Osteocyte (in vitro differentiated cells): ENCODE data around the gene APOL1. TPM values are rescaled to one million over a fixed set of nuclear protein-coding genes. Genes with fewer than 3 reads are reported as not detected.
A peak's percentile ranks its signal among the peaks of the same experiment; 100 is the strongest.

Experiments
- DNase-seq: peaks from one replicate; pipeline ENCODE4 v3.0.0; 2021; ENCODE audit warnings: mixed read lengths; ENCODE audit not compliant: unreplicated experiment; ENCODE audit errors: extremely low spot score
- H3K27ac Mint-ChIP-seq: one replicate; pipeline ENCODE4 v1.8.0; 2021; ENCODE audit warnings: mild to moderate bottlenecking, mixed read lengths; ENCODE audit not compliant: unreplicated experiment
- H3K27me3 Mint-ChIP-seq: one replicate; pipeline ENCODE4 v1.8.0; 2021; ENCODE audit warnings: mixed read lengths; ENCODE audit not compliant: unreplicated experiment
- H3K36me3 Mint-ChIP-seq: one replicate; pipeline ENCODE4 v1.8.0; 2021; ENCODE audit warnings: mixed read lengths; ENCODE audit not compliant: unreplicated experiment
- H3K4me1 Mint-ChIP-seq: one replicate; pipeline ENCODE4 v1.8.0; 2021; ENCODE audit warnings: mixed read lengths; ENCODE audit not compliant: unreplicated experiment
- H3K4me3 Mint-ChIP-seq: one replicate; pipeline ENCODE4 v1.8.0; 2021; ENCODE audit warnings: mild to moderate bottlenecking, moderate library complexity, mixed read lengths; ENCODE audit not compliant: unreplicated experiment
- H3K9me3 Mint-ChIP-seq: one replicate; pipeline ENCODE4 v1.8.0; 2021; ENCODE audit warnings: mixed read lengths; ENCODE audit not compliant: unreplicated experiment
- total RNA-seq: library from RNA; stranded (reverse); gene quantifications from 2 replicates; pipeline ENCODE4 v1.2.1, GENCODE V29; 2021
- TF ChIP-seq, protein P1 (sequence below): fragments of 200-600 bp; sonication (generic); IDR thresholded peaks from 2 replicates; pipeline ENCODE4 v1.5.0; 2021; ENCODE audit warnings: antibody characterized with exemption, mild to moderate bottlenecking, moderate library complexity

The APOL1 gene
- total RNA-seq, 1 donor from 2014 or later, result 16.2 TPM

DNA sequence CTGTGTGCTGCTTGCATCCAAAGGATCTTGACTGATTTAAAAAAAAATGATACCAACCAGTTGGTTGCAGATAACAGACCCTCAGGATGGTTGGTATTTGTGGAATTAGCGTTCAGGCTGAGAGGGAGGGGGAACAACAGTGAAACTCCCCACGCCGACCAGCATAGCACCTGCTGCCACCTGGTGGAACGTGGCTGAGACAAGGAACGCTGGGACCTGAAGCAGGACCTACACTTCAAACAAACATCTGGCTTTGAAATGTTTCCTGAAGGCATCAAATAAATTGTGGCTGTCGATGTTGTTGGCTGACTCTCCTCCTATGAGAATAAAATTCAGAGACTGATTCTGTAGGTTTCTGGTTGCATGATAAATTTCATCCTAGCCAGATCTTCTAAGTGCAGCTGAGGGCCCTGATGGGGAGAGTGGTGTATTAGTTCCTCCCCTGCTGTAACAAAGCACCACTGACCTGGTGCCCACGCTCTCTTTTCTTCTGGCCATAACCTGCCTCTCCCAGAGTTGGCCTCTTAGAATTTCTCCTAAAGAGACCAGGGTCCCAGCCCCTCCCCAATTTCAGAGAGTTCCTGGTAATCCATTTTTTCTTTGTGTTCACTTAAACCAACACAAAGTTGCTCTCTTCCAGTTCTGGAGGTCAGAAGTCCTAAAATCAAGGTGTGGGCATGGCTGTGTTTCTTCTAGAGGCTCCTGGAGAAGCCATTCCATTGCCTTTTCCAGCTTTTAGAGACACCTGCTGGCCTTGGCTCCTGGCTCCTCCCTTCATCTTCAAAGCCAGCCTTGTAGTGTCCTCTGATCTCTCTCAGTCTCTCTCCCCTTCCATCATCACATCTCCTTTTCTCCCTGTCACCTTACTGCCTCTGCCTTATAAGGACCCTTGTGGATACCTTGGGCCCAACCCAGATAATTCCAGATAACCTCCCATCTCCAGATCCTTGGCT is 30.9 kb upstream of the APOL1 start:
- Mint-ChIP-seq H3K27me3 (peaks cover 48% of the 10 kb centered on the region), H3K36me3 (peaks cover 7% of the 10 kb centered on the region), H3K4me3 (no peak overlapping the region), H3K9me3 (no peaks in the 10 kb centered on the region), H3K4me1 (peaks cover 5% of the 10 kb centered on the region), H3K27ac (no peak overlapping the region)
- DNase-seq, result no peak
- TF ChIP-seq, protein P1, sequence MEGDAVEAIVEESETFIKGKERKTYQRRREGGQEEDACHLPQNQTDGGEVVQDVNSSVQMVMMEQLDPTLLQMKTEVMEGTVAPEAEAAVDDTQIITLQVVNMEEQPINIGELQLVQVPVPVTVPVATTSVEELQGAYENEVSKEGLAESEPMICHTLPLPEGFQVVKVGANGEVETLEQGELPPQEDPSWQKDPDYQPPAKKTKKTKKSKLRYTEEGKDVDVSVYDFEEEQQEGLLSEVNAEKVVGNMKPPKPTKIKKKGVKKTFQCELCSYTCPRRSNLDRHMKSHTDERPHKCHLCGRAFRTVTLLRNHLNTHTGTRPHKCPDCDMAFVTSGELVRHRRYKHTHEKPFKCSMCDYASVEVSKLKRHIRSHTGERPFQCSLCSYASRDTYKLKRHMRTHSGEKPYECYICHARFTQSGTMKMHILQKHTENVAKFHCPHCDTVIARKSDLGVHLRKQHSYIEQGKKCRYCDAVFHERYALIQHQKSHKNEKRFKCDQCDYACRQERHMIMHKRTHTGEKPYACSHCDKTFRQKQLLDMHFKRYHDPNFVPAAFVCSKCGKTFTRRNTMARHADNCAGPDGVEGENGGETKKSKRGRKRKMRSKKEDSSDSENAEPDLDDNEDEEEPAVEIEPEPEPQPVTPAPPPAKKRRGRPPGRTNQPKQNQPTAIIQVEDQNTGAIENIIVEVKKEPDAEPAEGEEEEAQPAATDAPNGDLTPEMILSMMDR, result peak; percentile 65

DNA sequence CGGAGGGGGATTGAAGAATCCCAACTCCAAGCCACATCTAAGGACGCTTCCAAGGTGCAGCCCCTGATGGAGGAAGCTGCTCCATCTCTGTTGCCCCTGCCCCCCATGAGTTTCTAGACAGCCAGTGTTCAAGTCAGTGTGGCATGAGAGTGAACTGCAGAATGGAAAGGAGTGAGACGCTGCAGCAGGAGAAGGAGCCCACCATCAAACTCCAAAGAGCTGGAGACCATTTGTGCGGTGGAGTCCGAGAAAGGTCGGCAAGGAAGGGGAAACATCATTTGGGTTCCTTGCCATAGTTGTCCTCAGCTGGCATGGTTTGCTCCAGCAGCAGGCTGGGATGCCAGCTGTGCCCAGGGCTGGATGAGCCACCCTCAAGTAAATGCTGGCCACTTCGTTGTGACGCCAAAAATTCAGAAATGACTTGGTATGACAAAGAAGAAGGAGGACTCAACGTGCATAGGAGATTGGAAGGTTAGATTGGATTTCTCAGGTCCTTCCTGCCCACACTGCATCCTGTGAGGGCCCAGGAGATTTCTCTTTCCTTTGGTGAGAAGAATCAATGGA is 30.0 kb upstream of the APOL1 start:
- Mint-ChIP-seq H3K27me3 (peaks cover 41% of the 10 kb centered on the region), H3K27ac (no peak overlapping the region), H3K4me1 (peaks cover 5% of the 10 kb centered on the region), H3K4me3 (no peak overlapping the region), H3K9me3 (no peaks in the 10 kb centered on the region), H3K36me3 (peaks cover 12% of the 10 kb centered on the region)
- TF ChIP-seq, protein P1, result no peak
- DNase-seq, result no peak

DNA sequence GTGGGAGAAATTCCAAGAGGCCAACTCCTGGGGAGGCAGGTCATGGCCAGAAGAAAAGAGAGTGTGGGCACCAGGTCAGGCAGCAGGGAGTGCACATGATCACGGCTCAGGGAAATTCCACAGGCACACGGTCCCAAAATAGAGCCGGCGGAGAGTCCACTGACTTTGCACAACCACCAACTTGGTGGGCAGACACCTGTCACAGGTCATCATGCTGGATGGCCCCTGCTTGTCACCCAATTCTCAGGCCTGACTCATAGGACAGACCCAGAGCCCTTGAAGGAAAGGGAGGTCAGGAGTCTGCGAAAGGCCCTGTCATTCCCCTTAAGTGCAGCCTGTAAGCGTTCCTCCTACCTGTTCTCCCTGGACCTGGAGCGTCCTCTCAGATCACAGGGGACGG is 29.4 kb upstream of the APOL1 start:
- H3K27ac Mint-ChIP-seq, result no peak overlapping the region
- TF ChIP-seq, protein P1, result no peak
- DNase-seq, result no peak
- H3K9me3 Mint-ChIP-seq, result no peaks in the 10 kb centered on the region
- H3K4me1 Mint-ChIP-seq, result peaks cover 5% of the 10 kb centered on the region
- peaks cover 16% of the 10 kb centered on the region for H3K36me3 Mint-ChIP-seq
- H3K4me3 Mint-ChIP-seq, result no peak overlapping the region
- H3K27me3 Mint-ChIP-seq, result peaks cover 36% of the 10 kb centered on the region

DNA sequence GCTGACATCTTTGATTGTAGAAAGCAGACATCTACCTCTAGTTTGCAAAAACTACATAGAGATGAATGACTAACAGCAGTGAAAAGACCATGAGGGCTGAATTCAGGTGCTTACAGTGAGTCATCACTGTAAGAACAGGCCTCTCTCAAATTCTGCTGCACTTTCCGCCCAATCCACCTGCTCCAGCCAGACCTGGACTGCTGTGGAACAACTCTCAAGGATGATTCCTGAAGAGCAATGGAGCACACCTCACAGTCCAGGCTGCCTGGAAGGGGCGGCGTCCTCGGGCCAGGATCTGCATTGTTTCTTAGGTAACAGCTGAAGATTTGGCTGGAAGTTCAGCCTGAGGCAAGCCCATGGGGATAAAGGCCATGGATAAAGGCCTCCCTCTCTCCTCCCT is 28.7 kb upstream of the APOL1 start:
- no peak overlapping the region for H3K27ac Mint-ChIP-seq
- H3K27me3 Mint-ChIP-seq, result peaks cover 28% of the 10 kb centered on the region
- H3K36me3 Mint-ChIP-seq, result peaks cover 23% of the 10 kb centered on the region
- no peaks in the 10 kb centered on the region for H3K9me3 Mint-ChIP-seq
- TF ChIP-seq, protein P1, result no peak
- DNase-seq, result no peak
- no peak overlapping the region for H3K4me3 Mint-ChIP-seq
- H3K4me1 Mint-ChIP-seq, result peaks cover 5% of the 10 kb centered on the region

DNA sequence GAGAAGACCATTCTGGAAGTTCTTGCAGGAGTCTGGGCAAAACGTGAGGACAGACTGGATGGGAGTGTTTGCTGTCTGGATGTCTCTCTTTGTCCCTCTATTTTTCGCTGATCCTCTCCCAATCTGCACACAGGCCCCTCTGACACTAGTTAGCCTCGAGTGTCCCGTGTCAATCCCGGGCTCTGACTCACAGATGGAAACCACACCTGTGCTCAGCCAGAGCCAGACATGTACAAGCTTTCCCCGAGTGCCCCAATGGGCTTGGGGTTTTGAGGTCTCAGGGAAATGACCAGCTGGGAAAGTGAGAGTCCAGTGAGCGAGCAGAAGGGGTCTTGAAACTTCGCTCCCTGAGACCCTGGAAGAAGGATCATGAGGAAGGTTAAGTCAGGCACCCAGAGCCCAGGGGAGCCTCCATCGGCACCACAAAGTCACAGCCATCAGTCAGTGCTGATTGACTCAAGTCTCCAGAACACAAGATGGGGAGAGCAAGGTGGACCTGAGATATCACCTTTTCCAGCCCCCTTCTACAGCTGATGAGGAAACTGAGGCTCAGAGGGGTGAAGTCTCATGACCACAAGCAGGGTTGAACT is 27.5 kb upstream of the APOL1 start:
- TF ChIP-seq, protein P1, result no peak
- Mint-ChIP-seq H3K27me3 (peaks cover 18% of the 10 kb centered on the region), H3K4me1 (peaks cover 5% of the 10 kb centered on the region), H3K36me3 (peaks cover 31% of the 10 kb centered on the region), H3K4me3 (no peak overlapping the region), H3K9me3 (no peaks in the 10 kb centered on the region), H3K27ac (no peak overlapping the region)
- no peak for DNase-seq
